Measurements from ENCODE around the gene RHOBTB1. TPM values are rescaled to one million over a fixed set of nuclear protein-coding genes. Genes with fewer than 3 reads are reported as not detected.

RHOBTB1 gene
- total RNA-seq, 1 donor from 2014 or later = 32.1 TPM

DNA sequence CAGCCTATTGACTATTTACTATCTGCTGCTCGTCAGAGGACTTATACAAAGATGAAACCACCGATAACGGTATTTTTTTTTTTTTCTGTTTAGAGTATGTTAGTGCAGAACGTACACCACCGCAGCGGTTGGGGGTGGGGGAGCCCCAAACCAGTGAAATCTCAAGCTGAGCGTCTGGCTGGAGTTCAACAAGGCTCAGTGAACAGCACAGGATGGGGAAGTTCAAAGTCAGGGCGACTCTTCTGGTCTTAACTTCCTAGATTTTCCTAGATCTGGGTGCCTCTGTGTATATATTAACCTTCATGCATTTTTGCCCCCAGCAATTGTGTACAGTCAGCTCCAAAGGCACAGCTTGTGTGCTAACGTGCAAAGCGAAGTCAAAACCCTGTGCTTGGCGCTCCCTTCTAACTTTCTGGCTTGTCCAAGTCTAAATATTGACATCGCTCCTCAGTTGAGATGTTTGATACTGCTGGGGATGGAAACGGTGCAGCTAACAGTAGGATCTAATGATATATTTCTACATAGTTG lies 1.1 kb downstream of the RHOBTB1 start:
- peak; percentile 47 to 62 for DNase-seq (ENCODE audit: low read depth in 2 of 2)

DNA sequence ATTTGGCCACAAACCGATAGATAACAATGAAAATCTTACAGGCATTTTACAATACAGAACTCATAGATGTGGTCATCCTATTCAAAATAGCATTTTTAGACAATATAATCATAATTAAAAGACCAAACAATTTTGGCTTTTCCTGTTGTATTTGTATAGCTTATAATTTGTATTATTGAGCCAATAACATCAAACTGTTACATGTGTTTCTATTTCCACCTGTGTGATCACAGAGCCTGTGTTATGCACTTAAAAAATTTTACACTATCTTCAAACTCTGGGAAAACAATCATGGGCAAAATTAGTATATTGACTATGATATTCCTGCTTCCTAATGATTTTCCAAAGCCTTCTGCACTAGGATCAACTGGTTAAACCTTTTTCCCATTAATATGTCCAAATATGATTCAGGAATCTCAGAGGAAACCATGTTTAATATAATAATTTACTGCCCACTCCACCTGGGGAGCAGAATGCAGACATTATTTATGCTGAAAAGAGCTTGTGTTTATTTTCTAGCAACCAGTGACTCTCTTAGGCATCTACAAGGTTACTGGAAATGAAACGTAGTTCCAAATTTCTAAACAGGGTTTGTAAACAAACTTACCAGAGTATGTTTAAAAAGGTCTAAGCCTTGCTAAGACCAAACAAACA lies 1.7 kb downstream of the RHOBTB1 start:
- peak in 1 of 2 donors; percentile 12 for DNase-seq (ENCODE audit: low read depth in 2 of 2)

DNA sequence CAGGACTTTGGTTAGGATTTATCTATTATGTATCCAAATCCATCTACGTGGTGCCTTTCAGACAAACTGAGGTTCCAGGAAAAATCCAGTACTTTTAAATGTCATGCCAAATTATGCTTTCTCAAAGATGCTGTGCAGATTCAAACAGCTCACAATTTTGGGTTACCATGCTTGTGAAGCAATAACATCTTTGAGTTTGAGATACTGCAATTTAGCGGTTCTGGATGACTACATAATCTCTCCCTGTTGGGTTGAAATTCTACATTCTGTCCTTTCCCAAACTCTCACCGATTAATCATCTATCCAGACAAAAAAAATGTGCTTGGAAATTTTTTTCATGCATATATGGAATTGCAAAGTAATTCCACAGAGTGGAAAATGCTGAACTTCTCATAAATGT lies 3.5 kb downstream of the RHOBTB1 start:
- DNase-seq (ENCODE audit: low read depth in 2 of 2) = no peak

DNA sequence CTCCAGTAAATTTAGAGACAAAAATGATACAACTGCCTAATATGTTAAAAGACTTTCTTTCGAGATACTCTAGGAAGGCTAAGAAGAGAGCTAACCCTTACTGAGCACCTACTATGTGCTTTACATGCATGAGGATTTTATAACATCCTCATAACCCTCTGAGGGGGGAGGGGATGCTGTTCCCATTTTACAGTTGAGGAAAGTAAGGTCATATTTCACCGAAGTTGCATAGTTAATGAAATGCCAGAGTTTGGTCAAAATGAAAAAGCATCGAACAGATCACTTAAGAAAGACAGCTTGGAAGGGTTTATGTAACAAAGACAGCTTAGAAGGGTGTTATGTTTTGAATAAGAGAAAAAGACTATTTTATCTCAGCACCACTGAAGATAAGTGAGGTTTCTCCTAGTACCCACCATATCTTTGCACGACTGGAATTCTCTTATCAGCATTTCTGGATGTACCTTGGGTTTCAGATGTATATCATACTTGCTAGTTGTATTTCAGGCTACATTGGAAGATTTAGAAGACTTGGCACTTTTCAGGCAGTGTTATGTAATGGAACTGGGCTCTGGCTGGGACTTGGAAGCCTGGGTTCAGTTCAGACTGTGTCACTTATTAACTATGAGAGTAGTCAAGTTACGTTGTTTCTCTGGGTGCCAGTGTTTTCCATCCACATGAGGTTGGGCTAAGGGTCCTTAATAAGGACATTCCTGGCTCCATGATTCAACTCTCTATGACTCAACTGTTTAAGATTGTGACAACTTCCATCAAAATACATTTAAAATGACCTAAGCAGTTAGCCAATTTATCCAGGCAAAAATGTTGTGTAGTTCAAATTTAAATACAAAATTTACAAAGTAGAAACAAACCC lies 6.0 kb downstream of the RHOBTB1 start:
- DNase-seq (ENCODE audit: low read depth in 2 of 2) = peak in 1 of 2 donors; percentile 29

DNA sequence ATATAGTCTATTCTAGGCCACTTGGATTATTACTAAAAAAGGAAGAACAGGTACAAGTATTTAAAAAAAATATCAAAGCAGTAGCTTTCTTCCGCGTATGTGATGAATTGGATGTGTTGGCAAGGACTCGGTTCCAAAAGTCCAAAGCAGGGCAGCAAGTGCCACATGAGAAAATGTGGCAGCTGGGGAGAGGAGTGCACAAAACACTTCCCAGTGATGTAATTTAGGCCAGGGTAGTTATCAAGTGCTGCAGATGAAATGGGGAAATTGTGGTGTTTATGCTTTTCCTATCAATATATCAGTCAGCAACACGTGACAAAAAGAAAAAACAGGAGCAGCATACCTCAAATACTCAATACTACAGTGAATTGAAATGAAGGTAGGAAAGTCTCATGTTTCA lies 7.0 kb downstream of the RHOBTB1 start:
- no peak for DNase-seq (ENCODE audit: low read depth in 2 of 2)

DNA sequence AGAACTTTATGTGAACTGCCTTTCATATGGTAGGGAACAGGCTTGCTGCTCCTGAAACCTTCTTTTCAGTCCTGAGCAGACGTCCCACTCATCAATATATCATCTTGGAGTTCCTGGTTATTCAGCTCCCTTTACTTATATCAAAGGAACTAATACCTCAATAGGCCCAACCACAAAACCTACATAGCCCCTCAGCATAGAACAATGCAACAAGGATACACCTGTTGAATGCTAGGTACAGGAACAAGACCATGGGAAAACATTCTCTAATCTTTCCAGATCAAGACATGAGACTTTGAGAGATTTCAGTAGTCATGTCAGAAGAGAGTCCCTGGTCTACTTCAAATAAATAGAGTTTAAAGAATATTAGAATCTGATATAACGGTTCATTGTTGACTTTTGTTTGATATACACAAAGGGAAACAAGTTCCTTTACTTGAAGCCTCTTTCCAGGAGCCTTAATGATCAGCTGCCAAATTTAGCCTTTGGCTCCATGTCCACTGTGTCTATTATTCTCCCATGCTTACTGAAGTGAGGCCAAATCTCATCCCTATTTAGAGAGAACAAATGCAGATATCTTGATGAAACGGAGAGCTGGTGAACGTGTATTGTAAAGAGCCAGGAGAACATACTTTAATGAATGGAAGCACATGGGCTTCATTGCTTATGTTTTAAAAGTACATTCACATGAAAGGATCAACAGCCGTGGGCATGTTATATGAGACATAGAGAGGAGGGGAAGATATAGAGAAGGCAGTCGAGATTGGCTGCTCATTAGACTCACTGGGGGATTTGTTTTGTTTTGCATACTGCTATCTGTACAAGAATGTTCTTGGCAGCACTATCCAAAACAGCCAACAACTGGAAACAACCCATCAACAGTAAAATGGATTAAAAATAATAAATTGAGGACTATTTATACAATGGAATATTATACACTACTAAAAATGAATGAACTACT lies 9.5 kb downstream of the RHOBTB1 start:
- no peak for DNase-seq (ENCODE audit: low read depth in 2 of 2)

DNA sequence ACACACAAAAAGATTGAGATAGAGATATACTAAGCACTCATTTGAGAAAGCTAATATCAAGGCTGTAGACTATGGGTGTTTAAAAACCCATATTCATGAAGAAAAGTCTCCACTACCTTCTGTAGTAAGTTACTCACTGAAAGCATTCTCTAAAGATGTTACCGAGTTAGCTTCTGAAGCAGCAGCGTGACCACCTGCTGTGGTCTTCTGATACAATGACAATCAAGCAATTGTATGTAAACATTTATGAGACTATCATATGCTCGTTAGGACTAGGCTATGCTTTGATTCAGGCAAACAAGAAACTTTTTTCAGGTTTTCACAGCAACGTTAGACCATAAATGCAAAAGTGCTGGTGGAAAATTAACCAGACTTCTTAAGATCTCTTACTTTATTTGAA lies 11.2 kb downstream of the RHOBTB1 start:
- no peak for DNase-seq (ENCODE audit: low read depth in 2 of 2)

DNA sequence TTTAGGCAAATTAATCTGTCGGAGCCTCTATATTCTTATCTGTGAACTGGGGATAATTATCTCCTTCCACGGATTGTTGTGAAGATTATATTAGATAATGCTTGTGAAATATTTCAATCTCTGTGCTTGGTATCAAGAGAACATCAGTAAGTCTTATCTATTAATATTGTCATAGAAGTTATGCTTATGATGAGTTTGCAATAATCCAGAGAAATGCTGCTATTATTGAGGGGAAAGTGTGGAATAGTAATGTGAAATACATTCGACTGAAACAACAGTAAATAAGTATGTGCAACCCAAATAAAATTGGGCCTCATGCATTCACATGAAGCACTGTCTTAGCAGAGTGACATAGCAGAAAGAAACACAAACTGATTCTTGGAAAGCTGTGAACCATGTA lies 13.7 kb downstream of the RHOBTB1 start:
- DNase-seq (ENCODE audit: low read depth in 2 of 2) = no peak

DNA sequence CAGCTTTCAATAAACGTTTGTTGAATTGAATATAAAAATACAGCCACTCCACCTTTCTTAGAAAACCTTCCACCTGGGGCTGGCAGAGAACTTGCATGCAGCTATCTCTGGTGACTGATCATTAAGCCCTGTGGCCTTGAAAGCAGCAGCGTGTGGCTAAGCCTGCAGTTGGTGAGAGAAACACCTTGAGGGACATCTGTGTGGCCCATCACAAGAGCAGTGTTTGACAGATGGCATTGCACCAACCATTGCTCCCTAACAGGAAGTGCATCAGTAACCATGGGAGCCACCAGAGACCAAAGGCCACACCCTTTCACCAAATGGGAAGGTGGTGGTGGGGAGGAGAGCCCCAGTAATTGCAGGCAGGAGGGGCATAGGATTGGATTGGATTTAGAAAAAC lies 22.4 kb downstream of the RHOBTB1 start:
- no peak for DNase-seq (ENCODE audit: low read depth in 2 of 2)

DNA sequence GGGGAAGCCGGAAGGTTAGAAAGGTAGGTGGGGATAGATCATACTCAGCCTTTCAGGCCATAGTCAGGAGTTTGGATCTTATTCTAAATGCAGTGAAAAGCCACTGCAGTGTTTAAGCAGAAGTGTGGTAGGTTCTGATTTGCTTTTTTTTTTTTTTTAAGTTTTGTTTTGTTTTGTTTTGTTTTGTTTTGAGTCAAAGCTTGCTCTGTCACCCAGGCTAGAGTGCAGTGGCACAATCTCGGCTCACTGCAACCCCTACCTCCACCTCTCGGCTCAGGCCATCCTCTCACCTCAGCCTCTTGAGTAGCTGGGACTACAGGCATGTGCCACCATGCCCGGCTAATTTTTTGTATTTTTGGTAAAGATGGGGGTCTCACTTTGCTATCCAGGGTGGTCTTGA lies 23.5 kb downstream of the RHOBTB1 start:
- DNase-seq (ENCODE audit: low read depth in 2 of 2) = no peak

DNA sequence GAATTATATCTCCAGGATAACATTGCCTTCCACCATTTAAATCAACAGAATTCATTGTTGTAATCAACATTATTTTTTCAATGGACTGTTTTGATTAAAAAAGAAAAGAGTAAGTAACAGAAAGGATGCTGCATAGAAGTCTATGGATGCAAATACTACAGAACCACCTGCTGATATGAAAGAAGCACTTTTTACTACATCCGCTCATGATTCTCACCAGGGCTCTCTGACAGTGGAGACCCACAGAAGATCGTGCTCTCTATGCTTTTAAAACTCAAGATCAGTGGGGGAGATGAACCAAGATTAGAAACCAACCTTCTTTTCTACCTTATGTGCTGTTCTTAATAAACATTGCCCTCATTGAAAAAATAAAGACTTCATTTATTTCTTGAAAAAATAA lies 24.4 kb downstream of the RHOBTB1 start:
- no peak for DNase-seq (ENCODE audit: low read depth in 2 of 2)

DNA sequence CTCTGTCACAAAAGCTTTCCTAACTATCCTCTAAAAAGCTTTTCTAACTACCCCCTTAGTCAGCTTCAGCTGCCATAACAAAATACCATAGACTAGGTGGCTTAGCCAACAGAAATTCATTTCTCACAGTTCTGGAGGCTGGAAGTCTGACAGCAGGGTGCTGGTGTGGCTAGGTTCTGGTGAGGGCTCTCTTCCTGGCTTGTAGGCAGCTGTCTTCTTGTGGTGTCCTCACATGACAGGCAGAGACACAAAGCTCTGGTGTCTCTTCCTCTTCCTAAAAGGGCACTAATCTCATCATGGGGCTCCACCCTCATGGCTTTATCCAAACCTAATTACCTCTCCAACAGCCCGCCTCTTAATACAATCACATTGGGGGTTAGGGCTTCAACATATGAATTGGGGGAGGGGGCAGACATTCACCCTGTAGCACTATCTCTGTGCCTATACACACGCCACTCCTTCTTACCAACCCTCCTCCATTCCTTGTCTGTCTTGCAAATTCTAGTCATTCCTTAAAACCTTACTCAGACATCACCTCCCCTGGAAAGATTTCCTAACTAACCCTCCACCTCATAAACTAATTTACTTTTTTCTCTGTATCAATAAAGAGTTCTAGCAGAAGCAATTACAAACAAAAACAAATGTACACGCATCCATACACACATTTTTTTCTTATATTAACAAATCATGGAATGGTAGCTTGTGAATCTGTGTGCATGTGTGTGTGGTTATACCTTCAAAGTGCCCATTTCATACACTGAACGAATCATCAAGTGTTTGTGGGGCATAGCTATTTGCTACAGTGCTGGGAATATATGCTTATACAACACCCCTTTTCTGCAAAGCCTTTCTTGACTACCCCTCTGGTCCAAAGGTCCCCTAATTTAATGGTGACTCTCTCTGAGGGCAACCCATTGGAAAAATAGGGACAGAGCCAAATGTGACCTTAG lies 26.4 kb downstream of the RHOBTB1 start:
- no peak for DNase-seq (ENCODE audit: low read depth in 2 of 2)

DNA sequence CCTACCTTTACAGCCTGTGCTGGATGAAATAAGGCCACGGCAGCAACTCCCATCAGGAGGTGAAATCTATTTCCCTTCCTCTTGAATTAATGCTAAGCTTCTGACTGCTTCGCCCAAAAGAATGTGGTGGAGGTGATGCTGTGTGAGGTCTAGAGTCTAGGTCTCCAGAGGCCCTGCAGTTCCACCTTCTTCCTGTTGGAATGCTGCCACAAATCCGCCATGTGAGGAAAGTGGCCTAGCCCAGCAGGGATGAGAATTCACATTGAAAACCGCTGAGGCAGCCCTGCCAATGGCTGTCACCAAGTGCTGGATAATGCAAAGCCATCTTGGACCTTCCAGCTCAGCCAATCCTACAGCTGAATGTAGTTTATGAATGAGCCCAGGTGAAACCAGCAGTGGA lies 28.0 kb downstream of the RHOBTB1 start:
- no peak for DNase-seq (ENCODE audit: low read depth in 2 of 2)

DNA sequence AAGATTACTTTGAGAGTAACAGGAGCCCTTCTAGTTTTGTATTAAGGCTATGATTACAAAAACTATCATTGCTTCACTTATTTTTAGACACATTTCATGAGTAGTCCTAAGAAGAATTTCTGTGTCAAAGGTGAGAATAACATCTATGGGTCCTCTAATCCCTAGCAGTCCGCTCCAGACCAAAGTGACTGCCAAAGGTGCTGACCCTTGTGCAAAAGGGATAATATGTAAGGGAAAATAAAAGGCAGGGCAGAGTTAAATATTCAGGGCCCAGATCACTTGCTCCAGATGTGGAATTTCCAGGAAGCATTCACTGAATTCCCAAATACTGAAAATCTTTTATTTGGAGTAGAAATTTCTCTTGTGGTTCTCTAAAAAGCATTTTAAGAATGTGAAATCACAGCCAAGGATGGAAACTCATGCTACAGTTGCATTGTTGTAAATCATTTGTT lies 29.3 kb downstream of the RHOBTB1 start:
- DNase-seq (ENCODE audit: low read depth in 2 of 2) = peak; percentile 15 to 38

DNA sequence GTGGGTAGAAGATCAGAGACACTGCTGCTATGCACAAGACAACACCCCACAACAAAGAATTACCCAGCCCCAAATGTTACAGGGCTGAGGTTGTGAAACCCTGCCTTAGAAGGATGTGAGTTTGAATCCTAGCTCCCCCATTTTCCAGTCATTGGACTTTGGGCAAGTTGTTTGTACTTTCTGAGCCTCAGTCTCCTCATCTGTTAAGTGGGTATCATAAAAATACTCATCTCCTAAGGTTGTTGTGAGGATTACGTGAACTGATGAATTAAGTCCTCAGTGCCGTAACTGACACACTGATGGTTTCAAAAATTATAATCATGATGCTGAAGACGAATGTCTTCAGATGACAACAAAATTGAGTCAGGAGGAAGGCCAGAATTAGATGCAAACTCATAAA lies 30.3 kb downstream of the RHOBTB1 start:
- no peak for DNase-seq (ENCODE audit: low read depth in 2 of 2)

DNA sequence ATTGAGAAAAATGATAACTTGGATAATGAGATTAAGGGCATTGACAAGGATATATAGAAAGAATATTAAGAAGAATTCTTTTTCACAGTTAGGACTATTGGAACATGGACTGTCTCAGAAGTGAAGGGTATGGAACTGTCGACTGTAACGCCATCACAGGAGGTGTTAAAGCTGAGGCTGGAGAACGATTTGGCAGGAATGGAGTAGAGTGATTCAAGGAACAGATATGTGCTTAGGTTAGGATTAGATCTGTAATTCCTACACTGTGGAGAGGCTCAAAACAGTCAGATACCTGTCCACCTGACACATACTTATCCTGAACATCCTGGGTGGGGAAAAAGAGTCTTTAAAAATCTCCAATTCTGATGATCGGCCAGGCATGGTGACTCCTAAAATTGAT lies 30.9 kb downstream of the RHOBTB1 start:
- no peak for DNase-seq (ENCODE audit: low read depth in 2 of 2)

DNA sequence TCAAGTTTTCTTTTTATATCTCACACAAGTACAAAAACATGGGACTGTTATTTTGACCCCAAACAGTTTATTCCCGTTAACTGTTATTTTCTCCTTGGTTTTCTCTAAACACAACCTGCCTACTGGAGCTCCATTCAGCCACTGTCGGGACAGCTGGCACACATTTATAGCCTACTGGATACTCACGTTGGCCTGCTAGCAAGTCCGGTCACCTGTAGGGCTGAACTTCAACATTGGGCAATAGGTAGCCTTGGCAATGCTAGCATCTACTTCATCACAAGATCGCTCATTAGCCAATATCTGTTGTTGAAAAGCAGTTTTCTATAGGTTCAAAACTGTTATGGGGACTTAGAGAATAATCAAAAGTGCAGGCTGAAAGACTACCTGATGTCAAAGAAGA lies 32.3 kb downstream of the RHOBTB1 start:
- no peak for DNase-seq (ENCODE audit: low read depth in 2 of 2)

DNA sequence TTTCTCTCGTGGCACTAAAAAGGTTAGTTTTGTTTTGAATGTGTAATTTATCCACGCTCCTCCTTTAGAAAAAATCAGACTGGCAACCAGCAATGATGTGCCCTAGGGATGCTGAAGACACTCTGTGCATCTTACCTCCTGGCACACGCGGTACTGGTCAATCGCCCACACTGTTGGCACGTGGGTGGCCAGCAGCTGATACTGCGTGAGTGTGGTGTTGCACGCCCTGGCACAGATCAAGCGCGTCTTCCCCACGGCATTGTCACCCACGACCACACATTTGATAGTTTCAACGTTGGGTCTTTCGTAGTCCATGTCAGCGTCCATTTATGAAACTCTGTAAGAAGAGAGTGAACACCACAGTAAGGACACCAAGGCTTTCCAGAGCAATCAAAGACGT lies 32.8 kb downstream of the RHOBTB1 start:
- no peak for DNase-seq (ENCODE audit: low read depth in 2 of 2)

DNA sequence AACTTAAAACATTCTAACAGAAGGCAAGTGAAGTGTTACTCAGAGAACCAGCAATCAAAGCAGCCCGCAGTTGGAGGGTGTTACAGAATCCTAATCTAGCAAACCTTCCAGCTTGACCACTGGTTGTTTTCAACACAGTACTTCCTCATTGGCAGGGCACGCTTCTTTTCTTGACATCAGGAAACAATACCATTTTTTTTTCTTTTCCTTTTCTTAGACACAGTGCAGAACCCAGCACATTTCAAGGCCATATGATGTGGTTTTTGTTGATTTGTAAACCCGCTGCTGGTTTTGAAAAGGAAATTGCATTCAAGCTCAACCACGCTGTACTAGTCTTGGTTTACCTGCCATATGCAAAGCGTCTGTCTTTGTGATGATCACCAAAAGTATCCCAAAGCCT lies 33.4 kb downstream of the RHOBTB1 start:
- peak; percentile 11 to 71 for DNase-seq (ENCODE audit: low read depth in 2 of 2)

DNA sequence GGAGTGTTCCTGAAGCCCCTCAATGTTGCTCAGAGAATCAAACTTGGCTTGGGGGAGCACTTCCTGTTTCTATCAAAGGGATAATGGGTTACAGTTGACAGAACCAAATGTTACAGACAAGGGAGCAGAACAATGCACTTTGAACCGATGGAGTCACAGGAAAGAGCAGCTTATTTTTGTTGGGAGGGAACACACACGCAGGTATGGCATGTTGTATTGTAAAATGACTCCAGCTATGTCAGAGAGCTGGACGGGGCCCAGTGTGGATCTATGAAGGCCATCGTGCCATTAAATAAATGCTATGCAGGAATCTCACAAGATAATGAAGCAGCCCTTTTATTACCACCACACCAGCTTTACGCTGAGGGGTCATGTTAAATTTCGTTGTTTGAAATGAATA lies 35.1 kb downstream of the RHOBTB1 start:
- DNase-seq (ENCODE audit: low read depth in 2 of 2) = peak in 1 of 2 donors; percentile 77
